G401.6 (cell line): ENCODE measurements around the gene ANKS3.

ENCODE experiments used
- FAIRE-seq: peaks from 2 replicates; lab custom pipeline; 2012; peaks lifted over from hg19 to GRCh38; lab: Jason Lieb, UNC

ANKS3 gene, protein sequence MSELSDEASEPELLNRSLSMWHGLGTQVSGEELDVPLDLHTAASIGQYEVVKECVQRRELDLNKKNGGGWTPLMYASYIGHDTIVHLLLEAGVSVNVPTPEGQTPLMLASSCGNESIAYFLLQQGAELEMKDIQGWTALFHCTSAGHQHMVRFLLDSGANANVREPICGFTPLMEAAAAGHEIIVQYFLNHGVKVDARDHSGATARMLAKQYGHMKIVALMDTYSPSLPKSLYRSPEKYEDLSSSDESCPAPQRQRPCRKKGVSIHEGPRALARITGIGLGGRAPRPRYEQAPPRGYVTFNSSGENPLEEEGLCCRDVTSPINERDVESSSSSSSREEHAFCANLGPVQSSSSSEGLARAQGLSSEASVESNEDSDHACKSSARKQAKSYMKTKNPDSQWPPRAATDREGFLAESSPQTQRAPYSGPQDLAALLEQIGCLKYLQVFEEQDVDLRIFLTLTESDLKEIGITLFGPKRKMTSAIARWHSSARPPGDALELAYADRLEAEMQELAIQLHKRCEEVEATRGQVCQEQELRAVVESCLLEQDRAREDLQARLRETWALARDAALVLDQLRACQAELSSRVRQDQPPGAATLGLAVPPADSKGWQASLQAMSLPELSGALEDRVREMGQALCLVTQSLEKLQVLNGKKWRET

DNA sequence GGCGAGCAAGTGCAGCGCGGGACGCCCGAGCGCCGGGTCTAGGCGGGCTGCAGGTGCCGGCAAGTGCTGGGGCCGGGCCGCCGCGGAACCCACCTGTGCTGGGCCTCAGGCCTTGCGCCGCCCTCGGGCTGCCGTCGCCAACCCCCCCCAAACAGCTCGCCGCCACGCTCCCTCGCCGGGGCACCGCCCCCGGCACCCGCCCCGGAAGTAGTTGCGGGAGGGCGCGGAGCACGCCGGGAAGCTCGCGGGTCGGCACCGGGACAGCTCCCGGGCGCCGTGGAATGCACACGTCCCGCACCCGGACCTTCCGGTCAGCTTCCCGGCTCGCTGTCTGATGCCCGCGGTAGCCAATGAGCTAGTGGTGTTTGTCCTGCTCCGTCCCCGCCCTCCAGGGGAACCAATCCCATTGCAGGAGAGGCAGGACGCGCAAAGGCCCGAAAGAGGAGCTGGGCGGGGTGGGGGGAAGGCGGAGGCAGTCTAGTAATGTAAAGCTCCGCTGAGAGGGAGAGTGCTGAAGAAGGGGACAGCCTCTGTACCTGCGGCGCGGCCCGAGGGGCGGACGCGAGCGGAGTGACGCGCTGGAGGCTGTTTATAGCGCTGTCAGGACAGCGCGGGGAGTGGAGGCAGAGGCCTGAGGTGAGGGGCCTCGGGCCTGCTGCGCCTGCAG is at the start of gene ANKS3, which contains the start of gene DNAAF8:
Gene ANKS3, minus strand, starts transcription at position 209 of the 667 bp plus-strand sequence. CDS start 4,122 bp downstream, outside the sequence.
Gene DNAAF8, plus strand, starts transcription at position 475 of the 667 bp plus-strand sequence. CDS start 1,978 bp downstream, outside the sequence.
- FAIRE-seq, result peak; percentile 92

GRCh38 chr16:4783251-4783950 is 49.3 kb upstream of the ANKS3 start:
- FAIRE-seq, result no peak

DNA sequence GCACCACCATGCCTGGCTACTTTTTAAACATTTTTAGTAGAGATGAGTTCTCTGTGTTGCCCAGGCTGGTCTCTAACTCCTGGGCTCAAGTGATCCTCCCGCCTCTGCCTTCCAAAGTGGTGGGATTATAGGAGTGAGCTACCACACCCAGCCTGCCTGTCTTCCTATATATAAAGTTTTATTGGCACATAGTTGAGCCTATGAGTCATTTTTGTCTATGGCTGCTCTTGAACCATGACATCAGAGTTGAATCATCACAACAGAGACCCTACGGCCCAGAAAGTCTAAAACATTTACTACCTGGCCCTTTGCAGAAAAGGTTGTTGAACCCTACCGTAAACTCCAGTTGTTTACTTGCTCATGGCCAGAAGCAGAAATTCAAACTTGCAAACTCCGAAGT is 46.2 kb upstream of the ANKS3 start:
- FAIRE-seq, result no peak

GRCh38 chr16:4778050-4778392 is 44.0 kb upstream of the ANKS3 start:
- FAIRE-seq, result no peak

- FAIRE-seq, result no peak
Measured at GRCh38 chr16:4777339-4778049, 43.4 kb upstream of the ANKS3 start.

DNA sequence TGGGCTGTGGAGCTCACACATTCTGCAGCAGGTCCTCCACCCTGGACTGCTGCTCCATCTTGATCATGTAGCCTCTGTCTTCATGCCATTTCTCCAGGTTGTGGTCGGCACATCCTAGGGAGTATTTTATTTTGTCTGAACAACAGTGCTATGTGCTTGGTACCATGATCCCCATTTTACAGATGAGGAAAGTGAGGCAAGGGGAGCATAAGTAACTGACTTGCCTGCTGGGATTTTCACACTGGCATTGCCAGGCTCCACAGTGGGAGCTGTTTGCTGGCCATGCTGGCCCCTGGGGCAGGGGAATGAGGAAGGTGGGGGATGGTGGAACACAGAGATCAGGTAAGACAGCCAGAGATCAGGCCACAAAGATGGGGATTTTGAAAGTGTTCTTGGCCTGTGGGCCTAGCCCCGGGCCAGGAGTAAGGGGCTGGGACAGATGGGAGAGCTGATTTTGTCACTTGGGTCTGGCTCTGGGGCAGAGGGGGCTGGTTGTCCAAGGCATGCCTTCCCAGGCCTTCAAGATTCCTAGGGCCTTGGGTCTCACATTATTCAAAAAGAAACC is 42.2 kb upstream of the ANKS3 start:
- no peak for FAIRE-seq

DNA sequence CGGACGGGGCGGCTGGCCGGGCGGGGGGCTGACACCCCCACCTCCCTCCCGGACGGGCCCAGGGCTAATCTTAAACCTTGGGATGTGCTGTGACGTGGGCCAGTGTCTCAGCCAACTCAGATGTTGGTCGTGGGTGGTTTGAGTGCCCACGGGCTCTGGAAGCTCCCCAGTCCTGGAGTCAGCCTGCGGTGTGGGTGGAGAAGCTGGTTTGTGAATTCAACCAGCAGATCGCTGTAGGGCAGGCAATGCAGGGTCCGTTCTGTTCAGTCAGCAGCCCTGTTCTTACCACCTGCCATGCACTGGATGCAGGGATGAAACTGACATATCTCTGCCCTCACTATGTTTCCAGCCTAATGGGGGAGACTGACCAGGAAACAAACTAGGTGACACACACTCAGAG is 40.9 kb upstream of the ANKS3 start:
- FAIRE-seq, result no peak

GRCh38 chr16:4772351-4772750 is 38.3 kb upstream of the ANKS3 start:
- FAIRE-seq, result no peak

- no peak for FAIRE-seq
Measured at GRCh38 chr16:4771646-4772045, 37.6 kb upstream of the ANKS3 start.

DNA sequence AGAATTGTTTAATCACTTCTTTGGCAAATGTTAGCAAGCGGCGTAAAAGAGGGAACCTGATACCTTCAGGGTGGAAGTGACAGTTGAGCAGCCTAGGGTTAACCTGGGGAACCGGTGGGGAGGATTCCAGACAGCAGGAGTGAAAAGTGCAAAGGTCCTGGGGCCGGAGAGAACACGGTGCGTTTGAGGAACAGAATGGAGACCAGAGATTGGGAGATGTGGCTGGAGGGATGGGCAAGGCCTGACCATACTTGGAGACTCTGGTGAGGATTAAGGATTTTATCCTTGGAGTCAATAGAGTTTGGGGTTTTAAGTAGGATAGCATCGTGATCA is 35.2 kb upstream of the ANKS3 start:
- FAIRE-seq, result no peak

DNA sequence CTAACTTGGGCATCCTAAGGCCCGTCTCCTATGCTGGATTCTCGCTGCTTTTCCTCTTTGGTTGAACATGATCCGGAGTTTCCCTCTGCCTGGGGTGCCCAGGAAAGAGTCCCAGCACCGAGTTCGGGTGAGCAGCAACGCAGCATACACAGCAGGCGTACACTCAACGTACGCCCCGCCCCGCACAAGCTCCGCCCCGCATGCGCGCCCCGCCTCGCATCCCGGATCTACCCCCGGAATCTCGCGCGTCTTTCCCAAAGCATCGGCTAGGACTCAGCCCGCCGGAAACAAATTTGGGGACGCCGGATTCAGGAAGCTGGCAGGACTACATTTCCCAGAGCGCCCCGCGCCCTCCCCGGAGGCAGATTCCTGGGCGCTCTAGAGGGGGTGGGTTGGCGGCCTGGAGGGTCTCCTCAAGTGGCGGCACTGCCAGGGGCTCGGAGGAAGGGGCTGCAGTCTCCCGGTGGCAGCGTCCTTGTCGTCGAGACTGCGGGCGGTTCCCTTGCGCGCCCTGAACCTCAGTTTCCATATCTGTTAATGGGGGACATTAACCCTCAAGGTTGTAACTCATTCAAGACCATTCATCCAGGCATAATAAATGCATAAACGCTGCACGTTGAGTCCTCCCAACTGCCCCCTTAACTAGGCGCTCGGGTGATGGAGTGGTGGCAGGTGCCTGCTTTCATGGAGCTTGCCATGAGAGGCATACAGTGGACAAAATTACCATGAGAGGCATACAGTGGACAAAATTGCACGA is 34.7 kb upstream of the ANKS3 start:
- FAIRE-seq, result peak; percentile 90

- no peak for FAIRE-seq
Measured at GRCh38 chr16:4767872-4768548, 33.9 kb upstream of the ANKS3 start.

DNA sequence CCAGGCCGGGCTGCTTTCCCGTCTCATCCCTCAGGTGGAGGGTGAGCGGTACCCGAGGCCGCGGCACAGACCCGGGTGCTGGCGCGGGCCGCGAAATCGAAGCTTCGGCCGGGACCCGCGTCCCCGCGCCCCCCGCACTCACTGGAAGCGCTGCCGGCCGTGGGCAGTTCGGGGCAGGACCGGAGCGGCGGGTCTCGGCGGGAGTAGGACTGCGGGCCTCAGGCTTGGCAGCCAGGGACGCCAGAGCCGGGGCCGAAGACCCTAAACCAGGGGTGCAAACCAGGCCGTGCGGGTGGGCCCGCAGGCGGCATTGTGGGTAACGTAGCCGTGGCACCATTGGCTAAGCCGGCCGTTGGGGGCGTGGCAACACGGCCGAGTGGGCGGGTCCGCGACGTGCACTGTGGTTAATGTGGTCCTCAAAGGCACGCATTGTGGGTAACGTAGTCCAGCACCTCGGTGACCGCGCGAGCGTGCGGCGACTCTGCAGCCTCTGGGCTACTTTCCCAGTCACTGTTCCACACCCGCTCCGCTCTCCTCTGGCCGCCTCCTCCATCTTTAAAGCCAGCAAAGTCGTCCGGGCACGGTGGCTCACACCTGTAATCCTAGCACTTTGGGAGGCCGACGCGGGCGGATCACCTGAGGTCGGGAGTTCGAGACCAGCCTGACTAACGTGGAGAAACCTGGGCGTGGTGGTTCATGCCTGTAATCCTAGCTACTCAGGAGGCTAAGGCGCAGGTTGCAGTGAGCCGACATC is 33.0 kb upstream of the ANKS3 start, which contains the start of gene ZNF500:
Gene ZNF500, minus strand, starts transcription at position 288 of the 754 bp plus-strand sequence. CDS start 1,184 bp downstream, outside the sequence.
- peak; percentile 97 for FAIRE-seq

DNA sequence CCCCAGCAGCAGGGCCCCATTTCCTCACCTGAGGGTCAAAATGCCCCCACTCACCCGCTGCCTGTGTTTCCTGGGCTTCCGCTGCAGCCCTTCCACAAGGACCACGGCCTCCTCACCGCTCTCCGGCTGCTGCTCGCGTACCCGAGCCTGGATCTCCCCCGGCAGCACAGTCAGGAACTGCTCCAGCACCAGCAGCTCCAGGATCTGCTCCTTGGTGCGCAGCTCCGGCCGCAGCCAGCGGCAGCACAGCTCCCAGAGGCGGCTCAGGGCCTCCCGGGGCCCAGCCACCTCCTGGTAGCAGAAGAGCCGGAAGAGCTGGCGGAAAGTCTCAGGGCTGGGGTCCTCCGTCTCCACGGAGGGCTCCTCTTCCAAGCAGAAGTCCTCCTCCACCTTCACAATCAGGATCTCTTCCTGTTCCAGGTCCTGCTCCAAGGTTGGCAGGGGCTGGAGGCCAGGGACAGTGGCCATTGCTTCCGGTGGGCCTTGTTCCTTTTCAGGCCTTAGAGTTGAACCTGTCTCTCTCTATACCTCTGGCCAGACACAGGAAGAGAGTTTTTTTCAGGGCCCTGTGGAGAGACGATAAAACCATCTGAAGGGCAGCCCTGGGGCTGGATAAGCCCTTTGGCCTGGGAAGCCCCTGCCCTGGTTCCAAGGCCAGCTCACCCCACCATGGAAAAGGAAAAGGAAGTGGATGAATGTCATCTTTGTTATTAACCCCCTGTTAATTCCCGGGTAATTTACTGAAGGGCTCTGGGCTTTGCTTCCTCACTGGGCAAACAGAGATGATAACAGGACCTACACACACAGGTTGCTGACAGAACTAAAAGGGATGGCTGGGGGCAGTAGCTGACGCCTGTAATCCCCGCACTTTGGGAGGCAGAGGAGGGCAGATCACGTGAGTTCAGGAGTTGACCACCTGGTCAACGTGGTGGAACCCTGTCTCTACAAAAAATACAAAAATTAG is 31.7 kb upstream of the ANKS3 start:
- no peak for FAIRE-seq

DNA sequence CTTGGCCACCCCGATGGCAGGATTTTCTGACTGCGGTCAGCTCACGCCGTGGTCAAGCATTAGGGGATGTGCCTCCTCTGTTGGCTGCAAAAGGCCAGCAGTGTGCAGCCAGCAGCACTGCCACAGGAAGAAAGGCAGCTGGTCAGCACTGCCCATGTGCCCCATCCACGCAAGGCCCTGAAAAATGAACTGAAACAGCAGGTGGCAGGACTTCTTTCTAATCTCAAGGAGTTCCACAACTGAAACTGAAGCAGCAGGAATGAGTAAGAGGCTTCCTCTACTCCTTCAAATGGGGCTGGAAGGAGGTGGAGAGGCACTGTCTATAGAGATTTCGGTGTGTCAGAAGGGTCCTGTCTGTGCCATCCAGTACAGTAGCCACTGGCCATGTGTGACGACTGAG is 29.7 kb upstream of the ANKS3 start:
- no peak for FAIRE-seq

DNA sequence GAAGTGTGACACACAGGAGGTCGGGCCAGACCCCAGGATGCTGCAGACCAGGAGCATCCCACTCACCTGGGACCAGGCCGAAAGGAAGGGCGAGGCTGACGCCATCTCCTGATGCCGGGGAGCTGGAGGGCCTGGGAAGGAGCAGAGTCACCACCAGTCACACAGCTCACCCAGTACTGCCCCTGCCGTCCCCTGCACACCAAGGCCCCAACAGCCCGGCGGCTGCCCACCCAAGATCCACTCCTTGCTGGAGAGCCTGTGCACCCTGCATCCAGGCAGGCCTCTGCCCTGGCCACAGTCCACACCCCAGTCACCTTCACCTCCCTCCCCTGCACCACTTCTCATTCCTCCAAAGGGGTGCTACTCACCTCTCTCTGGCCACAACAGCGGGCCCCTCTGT is 28.1 kb upstream of the ANKS3 start:
- no peak for FAIRE-seq

GRCh38 chr16:4760221-4760910 is 26.3 kb upstream of the ANKS3 start:
- no peak for FAIRE-seq

- FAIRE-seq, result no peak
Measured at GRCh38 chr16:4755687-4756086, 21.6 kb upstream of the ANKS3 start.
